Measurements from ENCODE around the gene TTC12.
"Not testable (repeated sequence)": the region's sequence is repeated elsewhere in the genome, so short reads cannot be mapped to it uniquely, and the experiment has no call there.

TTC12 gene

GRCh38 chr11:113286009-113286408, 28.4 kb upstream of the TTC12 start:
- FAIRE-seq = no peak

- no peak for FAIRE-seq
Observed at GRCh38 chr11:113286509-113287497, 27.6 kb upstream of the TTC12 start.

GRCh38 chr11:113287801-113288200, 26.6 kb upstream of the TTC12 start:
- FAIRE-seq = no peak

- FAIRE-seq = no peak
Observed at GRCh38 chr11:113288286-113288863, 26.0 kb upstream of the TTC12 start.

GRCh38 chr11:113289431-113290187, 24.8 kb upstream of the TTC12 start:
- FAIRE-seq = no peak

- FAIRE-seq = no peak
Observed at GRCh38 chr11:113293936-113294335, 20.4 kb upstream of the TTC12 start.

GRCh38 chr11:113295993-113296392, 18.4 kb upstream of the TTC12 start:
- FAIRE-seq = no peak

- FAIRE-seq = no peak
Observed at GRCh38 chr11:113296447-113297205, 17.8 kb upstream of the TTC12 start.

- not testable (repeated sequence) for FAIRE-seq
Observed at GRCh38 chr11:113298496-113298895, 15.9 kb upstream of the TTC12 start.

- FAIRE-seq = no peak
Observed at GRCh38 chr11:113304916-113305315, 9.5 kb upstream of the TTC12 start.

GRCh38 chr11:113305440-113306336, 8.7 kb upstream of the TTC12 start:
- no peak for FAIRE-seq

- FAIRE-seq = no peak
Observed at GRCh38 chr11:113308601-113309000, 5.8 kb upstream of the TTC12 start.

GRCh38 chr11:113311536-113311935, 2.8 kb upstream of the TTC12 start:
- FAIRE-seq = no peak

GRCh38 chr11:113313601-113314000, 782 bp upstream of the TTC12 start:
- no peak for FAIRE-seq

GRCh38 chr11:113314065-113314388, 356 bp upstream of the TTC12 start:
- FAIRE-seq = no peak

GRCh38 chr11:113315811-113316210, 1.4 kb downstream of the TTC12 start:
- FAIRE-seq = no peak

- FAIRE-seq = peak; percentile 15
Observed at GRCh38 chr11:113316256-113316655, 1.9 kb downstream of the TTC12 start.

GRCh38 chr11:113317339-113317738, 3.0 kb downstream of the TTC12 start:
- FAIRE-seq = no peak

- FAIRE-seq = no peak
Observed at GRCh38 chr11:113319085-113319484, 4.7 kb downstream of the TTC12 start.

- no peak for FAIRE-seq
Observed at GRCh38 chr11:113322158-113322557, 7.8 kb downstream of the TTC12 start.

- no peak for FAIRE-seq
Observed at GRCh38 chr11:113324250-113324649, 9.9 kb downstream of the TTC12 start.

GRCh38 chr11:113329725-113330124, 15.3 kb downstream of the TTC12 start:
- FAIRE-seq = no peak
